Measurements from ENCODE around the gene SRP54.
"Not testable (repeated sequence)": the region's sequence is repeated elsewhere in the genome, so short reads cannot be mapped to it uniquely, and the experiment has no call there.

Gene SRP54

DNA sequence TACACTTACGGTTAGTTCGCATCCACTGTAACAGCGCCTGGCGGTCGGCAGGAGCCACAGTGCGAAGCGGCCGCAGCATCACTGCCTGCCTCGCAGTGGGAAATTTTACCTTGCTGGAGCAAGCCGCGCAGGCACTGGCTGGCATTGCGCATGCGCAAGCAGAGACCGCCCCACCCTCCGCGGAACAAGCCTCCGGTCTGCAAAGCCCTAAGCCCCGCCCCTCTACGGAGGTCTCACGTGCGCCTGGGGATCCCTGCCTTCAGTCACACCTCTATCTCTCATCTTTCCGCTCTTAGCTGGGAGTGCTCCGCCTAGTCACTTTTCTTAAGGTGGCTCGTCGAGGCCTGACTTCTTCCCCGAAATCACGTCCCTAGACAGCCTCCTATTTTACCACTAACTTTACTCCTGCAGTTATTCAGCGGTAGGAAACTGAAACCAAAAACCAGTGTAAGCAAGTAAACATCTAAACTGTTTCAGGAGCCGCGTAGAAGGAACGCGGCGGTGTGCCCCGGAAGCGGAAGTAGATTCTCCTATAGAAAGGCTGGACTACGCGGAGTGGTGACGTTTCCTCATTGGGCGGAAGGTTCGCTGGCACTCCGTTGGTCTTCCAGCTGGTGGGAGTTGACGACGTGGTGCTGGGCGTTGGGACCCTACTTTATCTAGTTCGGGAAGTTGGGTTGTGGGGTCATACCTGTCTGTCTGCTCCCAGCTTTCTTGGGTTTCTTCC, at the start of gene SRP54:
Gene SRP54 (plus strand): TSS at position 572 of the 727 bp plus-strand sequence. CDS start 13,718 bp downstream, outside the sequence.
- DNase-seq: peak; percentile 98

DNA sequence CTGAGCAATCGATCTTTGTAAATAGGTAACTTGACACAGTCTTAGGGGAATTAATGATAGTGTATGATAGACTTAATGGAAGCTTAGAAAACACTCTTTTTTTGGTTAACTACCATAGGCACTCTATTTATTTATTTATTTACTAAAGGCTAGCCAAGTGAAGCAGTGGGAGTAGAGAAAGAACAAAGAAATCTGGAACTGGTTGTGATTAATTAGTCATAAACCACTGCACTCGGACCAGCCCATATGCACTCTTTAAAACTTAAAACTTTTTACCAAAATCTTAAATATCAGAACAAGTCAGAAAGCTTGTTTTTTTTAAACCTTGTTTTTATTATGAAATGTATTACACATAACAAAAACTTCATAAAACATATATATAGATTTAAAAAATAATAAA, 49.5 kb upstream of the SRP54 start:
- DNase-seq: no peak

- DNase-seq: no peak
These were observed 47.3 kb upstream of the SRP54 start for GRCh38 chr14:34935488-34935887.

DNA sequence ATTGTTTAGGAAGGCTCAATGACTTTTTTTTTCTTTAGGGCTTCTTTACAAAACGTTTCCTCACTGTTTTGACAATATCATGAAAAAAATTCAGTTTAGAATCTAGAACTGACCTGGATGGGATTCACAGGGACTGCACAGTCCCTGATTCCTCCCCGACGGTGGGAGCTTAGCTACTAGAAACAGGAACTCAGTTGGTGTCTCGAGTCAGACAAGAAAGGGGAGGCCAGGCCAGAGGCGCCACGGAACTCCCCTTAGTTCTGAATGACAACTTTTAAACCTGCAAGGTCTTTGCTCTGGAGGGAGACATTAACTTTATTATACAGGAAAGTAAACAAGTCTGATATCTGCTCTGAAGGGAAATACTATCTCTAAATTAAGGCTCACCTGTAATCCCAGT, 45.4 kb upstream of the SRP54 start:
- no peak for DNase-seq

DNA sequence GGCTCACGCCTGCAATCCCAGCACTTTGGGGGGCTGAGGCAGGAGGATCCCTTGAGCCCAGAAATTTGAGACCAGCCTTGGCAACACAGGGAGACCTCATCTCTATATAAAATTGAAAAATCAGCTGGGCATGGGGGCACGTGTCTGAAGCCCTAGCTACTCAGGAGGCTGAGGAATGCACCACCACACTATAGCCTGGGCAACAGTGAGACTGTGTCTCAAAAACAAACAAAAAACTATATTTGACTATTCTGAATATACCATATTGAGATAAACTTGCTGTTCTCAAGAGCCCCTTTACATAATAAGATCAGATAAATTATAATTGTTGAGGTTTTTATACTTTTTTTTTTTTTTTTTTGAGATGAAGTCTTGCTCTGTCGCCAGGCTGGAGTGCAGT, 44.9 kb upstream of the SRP54 start:
- DNase-seq: no peak

GRCh38 chr14:34943506-34943905, 39.3 kb upstream of the SRP54 start:
- DNase-seq: no peak

- DNase-seq: no peak
These were observed 38.0 kb upstream of the SRP54 start for GRCh38 chr14:34944744-34945143.

- DNase-seq: no peak
These were observed 36.1 kb upstream of the SRP54 start for GRCh38 chr14:34946699-34947098.

DNA sequence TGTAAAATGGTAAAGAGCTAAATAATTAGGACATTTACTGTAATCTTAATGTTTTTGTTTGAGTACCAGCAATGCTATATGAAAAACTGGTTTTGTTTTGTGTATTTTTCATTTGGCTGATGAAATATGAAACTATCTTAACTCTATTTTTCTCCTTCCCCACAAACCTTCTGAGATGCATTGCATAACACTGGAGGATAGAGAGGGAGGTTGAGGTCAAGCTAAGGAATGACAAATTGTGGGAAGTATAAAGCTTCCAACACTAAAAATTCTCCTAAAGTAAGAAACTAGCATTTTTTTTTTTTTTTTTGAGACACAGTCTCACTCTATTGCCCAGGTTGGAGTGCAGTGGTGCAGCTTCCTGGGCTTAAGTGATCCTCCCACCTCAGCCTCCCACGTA, 31.5 kb upstream of the SRP54 start:
- no peak for DNase-seq

DNA sequence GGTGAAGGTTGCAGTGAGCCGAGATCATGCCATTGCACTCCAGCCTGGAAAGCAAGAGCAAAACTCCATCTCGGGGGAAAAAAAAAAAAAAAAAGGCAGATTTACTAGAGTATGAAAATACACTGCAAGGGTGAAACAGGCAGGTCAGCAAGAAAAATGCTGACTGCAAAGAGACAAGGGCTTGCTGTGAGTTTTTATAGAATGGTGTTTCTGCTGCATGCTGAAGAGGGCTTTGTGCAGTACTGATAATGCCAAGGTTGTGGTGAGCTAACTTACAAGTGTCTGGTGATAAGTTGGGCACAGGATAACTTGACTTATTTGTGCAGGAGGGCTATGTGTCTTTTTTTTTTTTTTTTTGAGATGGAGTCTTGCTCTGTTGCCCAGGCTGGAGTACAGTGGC, 25.9 kb upstream of the SRP54 start:
- no peak for DNase-seq

- DNase-seq: no peak
These were observed 25.0 kb upstream of the SRP54 start for GRCh38 chr14:34957771-34958286.

DNA sequence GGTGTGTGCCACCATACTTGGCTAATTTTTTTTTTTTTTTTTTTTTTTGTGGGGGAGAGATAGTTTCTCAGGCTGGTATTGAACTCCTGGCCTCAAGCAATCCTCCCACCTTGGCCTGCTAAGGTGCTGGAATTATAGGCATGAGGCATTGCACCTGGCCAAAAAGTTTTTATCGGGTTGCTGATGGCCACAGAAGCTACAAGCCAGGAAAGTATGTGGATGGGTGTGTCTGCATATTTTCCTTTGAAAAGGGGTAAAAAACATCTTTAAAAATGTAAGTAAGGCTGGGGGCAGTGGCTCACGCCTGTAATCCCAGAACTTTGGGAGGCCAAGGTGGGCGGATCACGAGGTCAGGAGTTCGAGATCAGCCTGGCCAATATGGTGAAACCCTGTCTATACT, 20.7 kb upstream of the SRP54 start:
- DNase-seq: not testable (repeated sequence)

DNA sequence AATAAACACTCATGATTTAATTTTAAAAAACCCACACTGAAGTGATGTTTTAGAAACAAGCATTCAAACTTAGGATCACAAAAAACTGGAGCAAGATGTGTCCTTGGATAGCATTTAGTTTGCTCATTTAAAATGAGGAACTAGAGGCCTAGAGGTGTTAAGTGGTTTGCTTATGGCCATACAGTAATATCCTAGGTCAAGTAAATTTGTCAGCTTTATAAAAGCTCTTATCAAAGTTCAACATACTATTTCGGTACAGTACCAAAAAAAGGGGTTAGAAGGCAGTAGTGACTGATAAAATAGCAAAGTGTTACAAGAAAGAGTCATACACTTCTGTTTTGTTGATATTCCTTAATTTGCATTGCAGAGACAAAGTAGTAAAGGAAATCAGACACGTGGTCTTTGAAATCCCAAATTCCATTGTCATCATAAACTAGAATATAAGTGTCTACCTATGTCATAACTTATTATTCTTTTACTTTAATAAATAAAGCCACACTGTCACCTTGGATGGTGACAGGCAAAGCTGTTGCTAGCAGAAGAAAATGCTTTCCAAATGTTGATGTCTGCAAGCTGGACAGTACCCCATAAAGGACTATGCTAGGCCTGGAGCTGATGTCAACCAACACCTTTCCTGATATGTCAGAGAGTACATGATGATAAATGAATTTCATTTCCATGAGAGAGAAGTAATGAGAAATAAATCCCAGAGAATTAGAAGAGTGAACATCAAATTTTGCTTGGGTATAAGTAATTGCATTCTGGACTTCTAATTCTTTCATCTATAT, 17.6 kb upstream of the SRP54 start:
- no peak for DNase-seq

- no peak for DNase-seq
These were observed 16.9 kb upstream of the SRP54 start for GRCh38 chr14:34965912-34966311.

DNA sequence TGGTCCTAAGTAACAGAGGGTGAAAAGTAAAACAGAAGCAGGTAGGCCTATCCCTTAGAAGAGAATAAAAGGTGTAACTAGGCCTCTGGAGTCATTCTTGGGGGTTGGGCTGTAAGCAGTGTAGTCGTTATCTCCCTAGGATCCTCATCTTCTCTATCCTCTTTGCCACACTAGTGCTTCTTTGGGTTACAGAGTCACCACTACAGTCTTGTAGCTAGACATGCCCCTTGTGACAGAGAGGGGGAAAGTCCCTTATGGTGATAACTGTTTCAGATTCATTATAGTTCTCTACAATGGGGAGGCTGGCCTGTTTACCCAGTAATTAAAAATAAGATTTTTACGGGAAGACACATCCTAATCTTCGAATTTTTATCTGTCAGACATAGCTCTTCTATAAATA, 16.4 kb upstream of the SRP54 start:
- no peak for DNase-seq

DNA sequence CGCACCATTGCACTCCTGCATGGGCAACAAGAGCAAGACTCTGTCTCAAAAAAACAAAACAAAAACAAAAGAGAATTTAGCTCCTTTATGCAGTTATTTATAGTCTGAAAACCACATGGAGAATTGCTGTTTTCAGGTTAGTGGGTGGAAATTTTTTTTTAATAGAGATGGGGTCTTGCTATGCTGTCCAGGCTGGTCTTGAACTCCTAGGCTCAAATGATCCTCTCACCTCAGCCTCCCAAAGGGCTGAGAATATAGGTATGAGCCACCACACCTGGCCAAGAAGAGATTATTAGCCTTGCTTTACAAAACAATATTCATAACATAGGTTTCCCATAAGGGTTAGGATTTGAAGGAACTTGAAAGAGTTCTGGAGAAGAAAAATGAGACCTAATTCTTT, 12.1 kb upstream of the SRP54 start:
- DNase-seq: no peak

DNA sequence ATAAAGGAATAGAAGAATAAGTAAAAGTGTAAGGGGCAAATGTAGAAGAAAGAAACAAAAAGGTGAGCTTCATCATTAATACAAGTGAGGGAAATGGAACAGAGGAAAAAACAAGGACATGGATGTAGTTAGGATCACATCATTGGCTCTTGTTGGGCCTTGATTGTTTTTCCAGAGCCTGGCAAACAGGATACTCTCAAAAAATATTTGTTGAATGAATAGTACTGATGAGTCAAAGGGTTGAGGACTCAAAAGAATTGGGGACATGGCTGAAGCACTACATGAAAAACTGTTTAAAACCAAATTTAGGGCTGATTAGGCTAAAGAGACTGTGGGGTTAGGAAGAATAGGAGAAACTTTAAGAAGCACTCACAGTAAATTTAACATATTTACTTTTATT, 11.4 kb upstream of the SRP54 start:
- no peak for DNase-seq

- no peak for DNase-seq
These were observed 11.0 kb upstream of the SRP54 start for GRCh38 chr14:34971801-34972200.

DNA sequence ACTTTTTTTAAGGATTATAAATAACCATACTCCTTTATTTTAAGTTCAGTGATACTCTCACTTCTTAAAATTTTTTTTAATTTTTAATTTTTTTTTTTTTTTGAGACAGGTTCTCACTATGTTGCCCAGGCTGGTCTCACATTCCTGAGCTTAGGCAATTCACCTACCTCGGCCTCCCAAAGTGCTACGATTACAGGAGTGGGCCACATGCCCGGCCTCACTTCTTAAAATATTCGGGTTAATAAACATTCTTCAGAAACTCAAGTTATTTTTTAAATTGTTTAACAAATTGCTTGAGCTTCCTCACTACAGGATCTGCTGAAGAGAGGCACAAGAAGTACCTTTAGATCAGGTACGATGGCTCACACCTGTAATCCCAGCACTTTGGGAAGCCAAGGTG, 4.3 kb upstream of the SRP54 start:
- DNase-seq: no peak

- no peak for DNase-seq
These were observed 2.4 kb upstream of the SRP54 start for GRCh38 chr14:34980337-34980900.

- DNase-seq: peak; percentile 30
These were observed 910 bp upstream of the SRP54 start for GRCh38 chr14:34981743-34982420.

DNA sequence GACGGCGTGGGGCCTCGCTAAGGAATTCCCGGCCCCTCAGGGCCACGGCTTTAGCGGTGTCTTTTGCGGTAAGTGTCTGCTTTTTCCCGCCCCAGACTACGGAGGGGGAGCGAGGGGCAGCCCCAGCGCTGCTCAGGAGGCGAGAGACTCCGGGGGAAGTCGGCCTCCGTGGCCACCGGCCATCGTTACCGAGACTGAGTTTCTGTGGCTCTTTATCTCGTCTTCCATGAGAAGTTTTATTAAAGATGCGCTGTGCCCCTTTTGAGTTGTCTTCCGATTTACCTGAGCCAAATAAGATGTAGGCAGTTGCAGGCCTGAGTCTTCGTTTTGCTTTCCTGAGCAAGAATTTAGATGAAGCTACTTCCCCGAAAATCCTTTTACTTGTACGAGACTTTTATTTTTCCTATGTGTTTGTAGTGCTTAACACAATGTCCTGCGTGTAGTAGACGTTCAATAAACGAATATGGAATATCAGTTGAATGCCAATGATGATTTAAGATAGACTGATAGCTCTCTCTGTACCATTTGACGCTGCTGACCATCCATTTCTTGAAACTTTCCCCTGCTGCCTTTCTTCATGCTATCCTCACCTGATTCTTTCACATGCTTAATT, 462 bp downstream of the SRP54 start:
- no peak for DNase-seq

DNA sequence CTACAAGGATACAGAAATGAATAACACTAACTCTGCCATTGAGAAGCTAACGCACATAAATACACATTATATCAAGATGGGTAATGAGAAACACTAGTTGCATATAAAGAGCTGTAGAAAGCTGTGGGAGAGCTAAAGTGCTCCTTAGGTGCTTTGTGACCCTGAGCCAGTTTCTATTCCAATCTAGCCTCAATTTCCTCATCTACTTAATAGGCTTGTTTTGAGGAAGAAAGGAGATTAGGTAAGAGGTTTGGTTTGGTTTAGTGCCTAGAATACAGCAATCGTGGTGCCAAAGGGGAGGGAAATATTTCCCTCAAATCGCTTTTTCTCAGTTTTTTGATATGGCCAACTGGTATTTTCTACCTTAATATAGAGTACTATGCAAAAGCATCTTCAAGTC, 994 bp downstream of the SRP54 start:
- no peak for DNase-seq
